HUDEP-2 (cell line): Measurements from ENCODE around the gene TGM3.
"Not testable (repeated sequence)": the region's sequence is repeated elsewhere in the genome, so short reads cannot be mapped to it uniquely, and the experiment has no call there.

Source experiments
- DNase-seq, 76 experiments: peaks; one replicate each; lab custom pipeline; 2025; ENCODE audit not compliant: unreplicated experiment in 76 of 76; lab: John Stamatoyannopoulos, UW

The TGM3 gene

GRCh38 chr20:2295886-2296515, at the start of gene TGM3:
Gene TGM3, plus strand, starts transcription at chr20:2296001. Its CDS starts 63 bp downstream, at chr20:2296064.
- DNase-seq: no peak

- no peak for DNase-seq
Measured at GRCh38 chr20:2246069-2246491, 49.7 kb upstream of the TGM3 start.

- DNase-seq: no peak
Measured at GRCh38 chr20:2248837-2249236, 47.0 kb upstream of the TGM3 start.

GRCh38 chr20:2249935-2250334, 45.9 kb upstream of the TGM3 start:
- DNase-seq: no peak

- DNase-seq: no peak
Measured at GRCh38 chr20:2252419-2252997, 43.3 kb upstream of the TGM3 start.

- DNase-seq: no peak
Measured at GRCh38 chr20:2253256-2253655, 42.5 kb upstream of the TGM3 start.

GRCh38 chr20:2254333-2254732, 41.5 kb upstream of the TGM3 start:
- DNase-seq: no peak

GRCh38 chr20:2255926-2256531, 39.8 kb upstream of the TGM3 start:
- no peak for DNase-seq

- no peak for DNase-seq
Measured at GRCh38 chr20:2259731-2260130, 36.1 kb upstream of the TGM3 start.

GRCh38 chr20:2260250-2260649, 35.6 kb upstream of the TGM3 start:
- no peak for DNase-seq

GRCh38 chr20:2261046-2261485, 34.7 kb upstream of the TGM3 start:
- DNase-seq: no peak

GRCh38 chr20:2261629-2262028, 34.2 kb upstream of the TGM3 start:
- DNase-seq: no peak

- DNase-seq: no peak
Measured at GRCh38 chr20:2264118-2264517, 31.7 kb upstream of the TGM3 start.

- DNase-seq: not testable (repeated sequence)
Measured at GRCh38 chr20:2264621-2265374, 31.0 kb upstream of the TGM3 start.

- no peak for DNase-seq
Measured at GRCh38 chr20:2273634-2274302, 22.0 kb upstream of the TGM3 start.

- no peak for DNase-seq
Measured at GRCh38 chr20:2276015-2276414, 19.8 kb upstream of the TGM3 start.

GRCh38 chr20:2279253-2279779, 16.5 kb upstream of the TGM3 start:
- no peak for DNase-seq

- DNase-seq: no peak
Measured at GRCh38 chr20:2280082-2280481, 15.7 kb upstream of the TGM3 start.

GRCh38 chr20:2281563-2281962, 14.2 kb upstream of the TGM3 start:
- no peak for DNase-seq

GRCh38 chr20:2282181-2282580, 13.6 kb upstream of the TGM3 start:
- DNase-seq: no peak
